Measurements from ENCODE around the gene FHOD1.

The FHOD1 gene

GRCh38 chr16:67187175-67187890, 59.9 kb downstream of the FHOD1 start:
- no peak for DNase-seq (ENCODE audit: extremely low read depth, low read depth)
- TF ChIP-seq, protein P1, sequence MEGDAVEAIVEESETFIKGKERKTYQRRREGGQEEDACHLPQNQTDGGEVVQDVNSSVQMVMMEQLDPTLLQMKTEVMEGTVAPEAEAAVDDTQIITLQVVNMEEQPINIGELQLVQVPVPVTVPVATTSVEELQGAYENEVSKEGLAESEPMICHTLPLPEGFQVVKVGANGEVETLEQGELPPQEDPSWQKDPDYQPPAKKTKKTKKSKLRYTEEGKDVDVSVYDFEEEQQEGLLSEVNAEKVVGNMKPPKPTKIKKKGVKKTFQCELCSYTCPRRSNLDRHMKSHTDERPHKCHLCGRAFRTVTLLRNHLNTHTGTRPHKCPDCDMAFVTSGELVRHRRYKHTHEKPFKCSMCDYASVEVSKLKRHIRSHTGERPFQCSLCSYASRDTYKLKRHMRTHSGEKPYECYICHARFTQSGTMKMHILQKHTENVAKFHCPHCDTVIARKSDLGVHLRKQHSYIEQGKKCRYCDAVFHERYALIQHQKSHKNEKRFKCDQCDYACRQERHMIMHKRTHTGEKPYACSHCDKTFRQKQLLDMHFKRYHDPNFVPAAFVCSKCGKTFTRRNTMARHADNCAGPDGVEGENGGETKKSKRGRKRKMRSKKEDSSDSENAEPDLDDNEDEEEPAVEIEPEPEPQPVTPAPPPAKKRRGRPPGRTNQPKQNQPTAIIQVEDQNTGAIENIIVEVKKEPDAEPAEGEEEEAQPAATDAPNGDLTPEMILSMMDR (IDR thresholded peaks at IDR 0.05; ENCODE audit: low read depth, low read length): no peak

DNA sequence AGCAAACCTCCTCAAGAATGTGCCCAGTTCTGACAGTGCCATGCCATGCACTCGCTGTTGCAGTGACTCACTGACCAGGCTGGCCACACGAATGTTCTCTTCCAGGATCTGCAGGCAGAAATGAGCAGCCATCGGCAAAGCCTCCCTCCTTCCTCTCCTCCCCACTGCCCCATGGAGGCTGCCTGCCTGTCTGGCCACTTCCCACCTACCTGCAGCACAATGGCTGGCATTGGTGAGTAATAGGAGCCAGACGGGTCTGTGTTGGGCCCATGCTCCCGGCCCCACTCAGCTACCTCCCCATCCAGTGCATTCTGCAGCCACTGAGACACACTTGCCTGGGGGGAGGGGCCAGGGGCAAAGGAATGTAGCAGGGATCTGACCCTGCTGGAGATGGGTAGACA, 60.7 kb downstream of the FHOD1 start:
- TF ChIP-seq, protein P1 (IDR thresholded peaks at IDR 0.05; ENCODE audit: low read depth, low read length): no peak
- DNase-seq (ENCODE audit: extremely low read depth, low read depth): no peak

GRCh38 chr16:67185651-67186134, 61.6 kb downstream of the FHOD1 start:
- TF ChIP-seq, protein P1 (IDR thresholded peaks at IDR 0.05; ENCODE audit: low read depth, low read length): no peak
- DNase-seq (ENCODE audit: extremely low read depth, low read depth): no peak

GRCh38 chr16:67184995-67185650, 62.2 kb downstream of the FHOD1 start:
- DNase-seq (ENCODE audit: extremely low read depth, low read depth): peak; percentile 76

DNA sequence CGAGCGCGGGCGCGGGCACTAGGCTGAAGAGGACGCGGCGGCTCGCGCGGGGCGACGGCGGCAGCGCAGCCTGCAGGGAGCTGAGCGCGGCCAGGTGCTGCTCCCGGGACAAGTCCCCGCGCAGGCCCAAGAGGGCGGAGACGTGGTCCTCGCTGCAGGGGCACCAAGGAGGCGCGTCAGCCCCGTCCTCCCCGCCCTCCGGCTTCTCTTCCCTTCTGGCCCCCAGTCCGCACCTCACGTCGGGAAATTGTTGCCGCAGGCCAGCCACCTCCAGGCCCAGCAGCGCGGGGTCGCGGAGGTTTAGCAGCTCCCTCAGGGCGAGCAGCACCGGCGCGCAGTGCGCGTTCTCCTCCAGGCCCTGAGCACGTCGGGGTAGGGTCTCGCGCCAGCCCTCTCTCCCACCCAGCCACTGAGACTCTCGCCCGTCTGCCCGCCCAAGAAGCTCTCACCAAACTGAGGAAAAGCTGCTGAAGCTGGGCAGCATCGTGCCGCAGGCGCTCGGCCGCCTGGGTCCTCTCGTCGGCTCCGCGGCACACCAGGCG, 62.8 kb downstream of the FHOD1 start:
- TF ChIP-seq, protein P1 (IDR thresholded peaks at IDR 0.05; ENCODE audit: low read depth, low read length): no peak
- no peak for DNase-seq (ENCODE audit: extremely low read depth, low read depth)

More at GRCh38 chr16:67184995-67185650, 62.2 kb downstream of the FHOD1 start:
- TF ChIP-seq, protein P1 (IDR thresholded peaks at IDR 0.05; ENCODE audit: low read depth, low read length): peak; percentile 85

- peak; percentile 93 for DNase-seq (ENCODE audit: extremely low read depth, low read depth)
- TF ChIP-seq, protein P1 (IDR thresholded peaks at IDR 0.05; ENCODE audit: low read depth, low read length): no peak
Observed at GRCh38 chr16:67183627-67184452, 63.4 kb downstream of the FHOD1 start, which contains the start of gene MATCAP1. Gene MATCAP1, minus strand, starts transcription at chr16:67183963. Its CDS starts 3,353 bp downstream, at chr16:67180610.
